Measurements from ENCODE around the gene NFE2L2.

The NFE2L2 gene

GRCh38 chr2:177302552-177302951 is 38.0 kb upstream of the NFE2L2 start:
- Histone ChIP-seq H3K36me3 (ENCODE audit: insufficient read depth, insufficient read length, low read length) (no peaks in the 10 kb centered on the region), H3K4me3 (ENCODE audit: insufficient read length, low read depth) (no peak overlapping the region), H3K9me3 (ENCODE audit: insufficient read depth, low read length) (no peaks in the 10 kb centered on the region), H3K9ac (ENCODE audit: insufficient read length, low read depth) (no peak overlapping the region), H3K27me3 (ENCODE audit: insufficient read depth, insufficient read length) (no peaks in the 10 kb centered on the region), H3K4me1 (ENCODE audit: insufficient read depth, insufficient read length) (no peaks in the 10 kb centered on the region)
- TF ChIP-seq SUZ12 (IDR thresholded peaks at IDR 0.05; ENCODE audit: extremely low read depth, insufficient read depth, insufficient read length) (no peak), ZNF274 (IDR thresholded peaks at IDR 0.05; ENCODE audit: low read depth, low read length) (no peak), YY1 (IDR thresholded peaks at IDR 0.05; ENCODE audit: insufficient read depth, insufficient read length) (no peak)
- no peak for DNase-seq (ENCODE audit: low read depth, low spot score)

- no peak for TF ChIP-seq SUZ12 (IDR thresholded peaks at IDR 0.05; ENCODE audit: extremely low read depth, insufficient read depth, insufficient read length)
- no peak for TF ChIP-seq ZNF274 (IDR thresholded peaks at IDR 0.05; ENCODE audit: low read depth, low read length)
- TF ChIP-seq YY1 (IDR thresholded peaks at IDR 0.05; ENCODE audit: insufficient read depth, insufficient read length), result no peak
- no peak overlapping the region for H3K9ac ChIP-seq (ENCODE audit: insufficient read length, low read depth)
- H3K4me1 ChIP-seq (ENCODE audit: insufficient read depth, insufficient read length), result no peaks in the 10 kb centered on the region
- H3K27me3 ChIP-seq (ENCODE audit: insufficient read depth, insufficient read length), result no peaks in the 10 kb centered on the region
- no peak overlapping the region for H3K4me3 ChIP-seq (ENCODE audit: insufficient read length, low read depth)
- H3K36me3 ChIP-seq (ENCODE audit: insufficient read depth, insufficient read length, low read length), result no peaks in the 10 kb centered on the region
- H3K9me3 ChIP-seq (ENCODE audit: insufficient read depth, low read length), result no peaks in the 10 kb centered on the region
- no peak for DNase-seq (ENCODE audit: low read depth, low spot score)
Observed at GRCh38 chr2:177298191-177298590, 33.7 kb upstream of the NFE2L2 start.

GRCh38 chr2:177296040-177296439 is 31.5 kb upstream of the NFE2L2 start:
- H3K36me3 ChIP-seq (ENCODE audit: insufficient read depth, insufficient read length, low read length), result no peaks in the 10 kb centered on the region
- no peak for DNase-seq (ENCODE audit: low read depth, low spot score)
- no peaks in the 10 kb centered on the region for H3K27me3 ChIP-seq (ENCODE audit: insufficient read depth, insufficient read length)
- H3K4me1 ChIP-seq (ENCODE audit: insufficient read depth, insufficient read length), result no peaks in the 10 kb centered on the region
- H3K4me3 ChIP-seq (ENCODE audit: insufficient read length, low read depth), result no peak overlapping the region
- H3K9ac ChIP-seq (ENCODE audit: insufficient read length, low read depth), result no peak overlapping the region
- H3K9me3 ChIP-seq (ENCODE audit: insufficient read depth, low read length), result no peaks in the 10 kb centered on the region
- no peak for TF ChIP-seq YY1 (IDR thresholded peaks at IDR 0.05; ENCODE audit: insufficient read depth, insufficient read length)
- no peak for TF ChIP-seq SUZ12 (IDR thresholded peaks at IDR 0.05; ENCODE audit: extremely low read depth, insufficient read depth, insufficient read length)
- TF ChIP-seq ZNF274 (IDR thresholded peaks at IDR 0.05; ENCODE audit: low read depth, low read length), result no peak

GRCh38 chr2:177295484-177295883 is 31.0 kb upstream of the NFE2L2 start:
- Histone ChIP-seq H3K4me3 (ENCODE audit: insufficient read length, low read depth) (no peak overlapping the region), H3K4me1 (ENCODE audit: insufficient read depth, insufficient read length) (no peaks in the 10 kb centered on the region), H3K36me3 (ENCODE audit: insufficient read depth, insufficient read length, low read length) (no peaks in the 10 kb centered on the region), H3K9ac (ENCODE audit: insufficient read length, low read depth) (no peak overlapping the region), H3K9me3 (ENCODE audit: insufficient read depth, low read length) (no peaks in the 10 kb centered on the region), H3K27me3 (ENCODE audit: insufficient read depth, insufficient read length) (no peaks in the 10 kb centered on the region)
- DNase-seq (ENCODE audit: low read depth, low spot score), result no peak
- TF ChIP-seq SUZ12 (IDR thresholded peaks at IDR 0.05; ENCODE audit: extremely low read depth, insufficient read depth, insufficient read length) (no peak), ZNF274 (IDR thresholded peaks at IDR 0.05; ENCODE audit: low read depth, low read length) (no peak), YY1 (IDR thresholded peaks at IDR 0.05; ENCODE audit: insufficient read depth, insufficient read length) (no peak)

- no peaks in the 10 kb centered on the region for H3K9me3 ChIP-seq (ENCODE audit: insufficient read depth, low read length)
- DNase-seq (ENCODE audit: low read depth, low spot score), result no peak
- H3K36me3 ChIP-seq (ENCODE audit: insufficient read depth, insufficient read length, low read length), result no peaks in the 10 kb centered on the region
- H3K27me3 ChIP-seq (ENCODE audit: insufficient read depth, insufficient read length), result no peaks in the 10 kb centered on the region
- H3K9ac ChIP-seq (ENCODE audit: insufficient read length, low read depth), result no peak overlapping the region
- H3K4me1 ChIP-seq (ENCODE audit: insufficient read depth, insufficient read length), result no peaks in the 10 kb centered on the region
- TF ChIP-seq SUZ12 (IDR thresholded peaks at IDR 0.05; ENCODE audit: extremely low read depth, insufficient read depth, insufficient read length) (no peak), ZNF274 (IDR thresholded peaks at IDR 0.05; ENCODE audit: low read depth, low read length) (no peak), YY1 (IDR thresholded peaks at IDR 0.05; ENCODE audit: insufficient read depth, insufficient read length) (no peak)
- no peak overlapping the region for H3K4me3 ChIP-seq (ENCODE audit: insufficient read length, low read depth)
Observed at GRCh38 chr2:177291701-177292100, 27.2 kb upstream of the NFE2L2 start.

- H3K4me3 ChIP-seq (ENCODE audit: insufficient read length, low read depth), result no peak overlapping the region
- TF ChIP-seq YY1 (IDR thresholded peaks at IDR 0.05; ENCODE audit: insufficient read depth, insufficient read length) (no peak), ZNF274 (IDR thresholded peaks at IDR 0.05; ENCODE audit: low read depth, low read length) (no peak), SUZ12 (IDR thresholded peaks at IDR 0.05; ENCODE audit: extremely low read depth, insufficient read depth, insufficient read length) (no peak)
- no peaks in the 10 kb centered on the region for H3K36me3 ChIP-seq (ENCODE audit: insufficient read depth, insufficient read length, low read length)
- no peaks in the 10 kb centered on the region for H3K9me3 ChIP-seq (ENCODE audit: insufficient read depth, low read length)
- H3K9ac ChIP-seq (ENCODE audit: insufficient read length, low read depth), result no peak overlapping the region
- DNase-seq (ENCODE audit: low read depth, low spot score), result no peak
- H3K27me3 ChIP-seq (ENCODE audit: insufficient read depth, insufficient read length), result no peaks in the 10 kb centered on the region
- no peaks in the 10 kb centered on the region for H3K4me1 ChIP-seq (ENCODE audit: insufficient read depth, insufficient read length)
Observed at GRCh38 chr2:177289824-177290628, 25.5 kb upstream of the NFE2L2 start.

- no peaks in the 10 kb centered on the region for H3K36me3 ChIP-seq (ENCODE audit: insufficient read depth, insufficient read length, low read length)
- no peaks in the 10 kb centered on the region for H3K9me3 ChIP-seq (ENCODE audit: insufficient read depth, low read length)
- no peaks in the 10 kb centered on the region for H3K27me3 ChIP-seq (ENCODE audit: insufficient read depth, insufficient read length)
- DNase-seq (ENCODE audit: low read depth, low spot score), result no peak
- no peaks in the 10 kb centered on the region for H3K4me1 ChIP-seq (ENCODE audit: insufficient read depth, insufficient read length)
- H3K9ac ChIP-seq (ENCODE audit: insufficient read length, low read depth), result no peak overlapping the region
- no peak overlapping the region for H3K4me3 ChIP-seq (ENCODE audit: insufficient read length, low read depth)
- TF ChIP-seq SUZ12 (IDR thresholded peaks at IDR 0.05; ENCODE audit: extremely low read depth, insufficient read depth, insufficient read length), result no peak
- no peak for TF ChIP-seq YY1 (IDR thresholded peaks at IDR 0.05; ENCODE audit: insufficient read depth, insufficient read length)
- TF ChIP-seq ZNF274 (IDR thresholded peaks at IDR 0.05; ENCODE audit: low read depth, low read length), result no peak
Observed at GRCh38 chr2:177287814-177288213, 23.3 kb upstream of the NFE2L2 start.
